Measurements from ENCODE around the gene RORC. TPM values are rescaled to one million over a fixed set of nuclear protein-coding genes. Genes with fewer than 3 reads are reported as not detected.
"Not testable (repeated sequence)": the region's sequence is repeated elsewhere in the genome, so short reads cannot be mapped to it uniquely, and the experiment has no call there.

RORC gene
- total and polyA plus RNA-seq, 4 donors: 0.10 to 1.6 (median 0.24) TPM; not detected in 1

DNA sequence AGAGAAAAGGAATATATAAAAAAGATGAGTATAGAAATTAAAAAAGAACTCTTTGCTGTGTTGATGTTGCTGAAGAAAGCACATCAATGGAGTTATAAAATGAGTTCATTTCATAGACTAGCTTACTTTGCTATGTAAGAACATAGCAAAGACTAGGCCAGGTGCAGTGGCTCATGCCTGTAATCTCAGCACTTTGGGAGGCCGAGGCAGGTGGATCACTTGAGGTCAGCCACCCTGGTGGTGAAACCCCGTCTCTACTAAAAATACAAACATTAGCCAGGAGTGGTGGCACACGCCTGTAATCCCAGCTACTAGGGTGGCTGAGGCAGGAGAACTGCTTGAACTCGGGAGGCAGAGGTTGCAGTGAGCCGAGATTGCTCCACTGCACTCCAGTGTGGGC is 49.6 kb downstream of the RORC start:
- intact Hi-C loops (cut with DNase I); H3K4me3 ChIP-seq (ENCODE audit: low read length in 2 of 2); ATAC-seq (ENCODE audit: low FRiP score); H3K9me3 ChIP-seq (ENCODE audit: control insufficient read depth, low read length); H3K4me1 ChIP-seq (ENCODE audit: control insufficient read depth in 1 of 2, insufficient read depth in 2 of 2, low read length in 2 of 2); H3K36me3 ChIP-seq (ENCODE audit: control insufficient read depth in 1 of 2, insufficient read depth in 2 of 2, low read length in 1 of 2); H3K27ac ChIP-seq (ENCODE audit: low read depth in 1 of 2, low read length in 2 of 2); H3K27me3 ChIP-seq (ENCODE audit: control insufficient read depth in 1 of 2, insufficient read depth in 2 of 2, low read length in 1 of 2); DNase-seq: not testable (repeated sequence)
- 77 to 84% methylated on average over 5 of the region's 5 CpGs for WGBS, 2 donors

GRCh38 chr1:151780736-151781135 is 50.9 kb downstream of the RORC start:
- H3K9me3 ChIP-seq (ENCODE audit: control insufficient read depth, low read length); H3K4me3 ChIP-seq (ENCODE audit: low read length in 2 of 2); H3K27me3 ChIP-seq (ENCODE audit: control insufficient read depth in 1 of 2, insufficient read depth in 2 of 2, low read length in 1 of 2); DNase-seq; H3K4me1 ChIP-seq (ENCODE audit: control insufficient read depth in 1 of 2, insufficient read depth in 2 of 2, low read length in 2 of 2); ATAC-seq (ENCODE audit: low FRiP score); intact Hi-C loops (cut with DNase I); H3K27ac ChIP-seq (ENCODE audit: low read depth in 1 of 2, low read length in 2 of 2): not testable (repeated sequence)
- 95% methylated on average over 5 of the region's 5 CpGs for WGBS, 2 donors
- peaks cover 8 to 12% of the 10 kb centered on the region in 2 donors for H3K36me3 ChIP-seq (ENCODE audit: control insufficient read depth in 1 of 2, insufficient read depth in 2 of 2, low read length in 1 of 2)

DNA sequence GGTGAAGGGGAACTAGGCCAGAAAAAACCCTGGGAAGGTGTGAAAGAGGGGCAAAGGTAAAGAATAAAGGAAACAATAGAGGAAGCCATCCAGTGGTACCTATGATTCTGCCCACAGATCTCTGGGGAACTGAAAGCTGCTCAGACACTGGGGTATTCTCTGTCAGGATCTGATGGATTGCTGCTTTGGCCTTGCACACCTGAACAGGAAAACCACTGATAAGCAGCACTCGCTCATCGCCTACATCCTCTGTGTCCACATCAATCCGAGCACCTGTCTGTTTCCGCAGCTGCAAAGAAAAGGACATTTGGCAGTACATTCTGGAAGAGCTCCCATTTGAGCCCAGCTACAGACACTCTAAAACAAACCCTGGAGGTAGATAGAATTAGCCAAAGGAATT is 51.8 kb downstream of the RORC start:
- no peak overlapping the region for H3K4me3 ChIP-seq (ENCODE audit: low read length in 2 of 2)
- H3K36me3 ChIP-seq (ENCODE audit: control insufficient read depth in 1 of 2, insufficient read depth in 2 of 2, low read length in 1 of 2): peaks cover 10 to 17% of the 10 kb centered on the region in 2 donors
- no peaks in the 10 kb centered on the region for H3K4me1 ChIP-seq (ENCODE audit: control insufficient read depth in 1 of 2, insufficient read depth in 2 of 2, low read length in 2 of 2)
- H3K27ac ChIP-seq (ENCODE audit: low read depth in 1 of 2, low read length in 2 of 2): no peak overlapping the region
- no peak for ATAC-seq (ENCODE audit: low FRiP score)
- intact Hi-C loops (cut with DNase I): no loop called here
- 87 to 91% methylated on average over 4 of the region's 4 CpGs for WGBS, 2 donors
- no peaks in the 10 kb centered on the region for H3K9me3 ChIP-seq (ENCODE audit: control insufficient read depth, low read length)
- no peak for DNase-seq
- H3K27me3 ChIP-seq (ENCODE audit: control insufficient read depth in 1 of 2, insufficient read depth in 2 of 2, low read length in 1 of 2): no peaks in the 10 kb centered on the region

DNA sequence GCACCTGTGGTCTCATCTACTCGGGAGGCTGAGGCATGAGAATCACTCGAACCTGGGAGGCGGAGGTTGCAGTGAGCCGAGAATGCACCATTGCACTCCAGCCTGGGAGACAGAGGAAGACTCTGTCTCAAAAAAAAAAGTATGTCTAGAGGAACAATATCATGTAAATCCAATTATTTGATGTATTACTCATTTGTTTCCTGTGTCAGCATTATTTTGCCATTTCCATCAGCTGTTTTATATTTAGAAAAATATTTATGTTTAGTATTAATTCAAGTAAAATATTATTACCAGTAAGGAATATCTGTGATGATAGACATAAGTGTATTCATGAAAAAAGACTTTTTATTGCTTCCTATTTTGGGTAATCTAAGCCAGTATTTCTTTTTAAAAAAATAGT is 54.3 kb downstream of the RORC start:
- H3K4me3 ChIP-seq (ENCODE audit: low read length in 2 of 2): no peak overlapping the region
- intact Hi-C loops (cut with DNase I): no loop called here
- ATAC-seq (ENCODE audit: low FRiP score): no peak

GRCh38 chr1:151776665-151777062 is 54.9 kb downstream of the RORC start:
- WGBS, 2 donors: 81 to 94% methylated on average over 3 of the region's 3 CpGs
- no peak overlapping the region for H3K4me3 ChIP-seq (ENCODE audit: low read length in 2 of 2)
- H3K4me1 ChIP-seq (ENCODE audit: control insufficient read depth in 1 of 2, insufficient read depth in 2 of 2, low read length in 2 of 2): no peaks in the 10 kb centered on the region
- ATAC-seq (ENCODE audit: low FRiP score): no peak
- H3K27ac ChIP-seq (ENCODE audit: low read depth in 1 of 2, low read length in 2 of 2): no peak overlapping the region
- H3K9me3 ChIP-seq (ENCODE audit: control insufficient read depth, low read length): no peaks in the 10 kb centered on the region
- no peak for DNase-seq
- H3K27me3 ChIP-seq (ENCODE audit: control insufficient read depth in 1 of 2, insufficient read depth in 2 of 2, low read length in 1 of 2): no peaks in the 10 kb centered on the region
- H3K36me3 ChIP-seq (ENCODE audit: control insufficient read depth in 1 of 2, insufficient read depth in 2 of 2, low read length in 1 of 2): peaks cover 10 to 22% of the 10 kb centered on the region in 2 donors
- intact Hi-C loops (cut with DNase I): no loop called here

More for the DNA sequence above, 54.3 kb downstream of the RORC start:
- no peaks in the 10 kb centered on the region for H3K4me1 ChIP-seq (ENCODE audit: control insufficient read depth in 1 of 2, insufficient read depth in 2 of 2, low read length in 2 of 2)
- H3K36me3 ChIP-seq (ENCODE audit: control insufficient read depth in 1 of 2, insufficient read depth in 2 of 2, low read length in 1 of 2): peaks cover 10 to 22% of the 10 kb centered on the region in 2 donors
- no peaks in the 10 kb centered on the region for H3K27me3 ChIP-seq (ENCODE audit: control insufficient read depth in 1 of 2, insufficient read depth in 2 of 2, low read length in 1 of 2)
- WGBS, 2 donors: 70 to 95% methylated on average over 4 of the region's 4 CpGs
- no peak overlapping the region for H3K27ac ChIP-seq (ENCODE audit: low read depth in 1 of 2, low read length in 2 of 2)
- DNase-seq: no peak
- no peaks in the 10 kb centered on the region for H3K9me3 ChIP-seq (ENCODE audit: control insufficient read depth, low read length)

GRCh38 chr1:151775894-151776664 is 55.5 kb downstream of the RORC start:
- no peaks in the 10 kb centered on the region for H3K4me1 ChIP-seq (ENCODE audit: control insufficient read depth in 1 of 2, insufficient read depth in 2 of 2, low read length in 2 of 2)
- H3K27ac ChIP-seq (ENCODE audit: low read depth in 1 of 2, low read length in 2 of 2): no peak overlapping the region
- H3K4me3 ChIP-seq (ENCODE audit: low read length in 2 of 2): no peak overlapping the region
- ATAC-seq (ENCODE audit: low FRiP score) (no peak), DNase-seq (no peak)
- peaks cover 5 to 22% of the 10 kb centered on the region in 2 donors for H3K36me3 ChIP-seq (ENCODE audit: control insufficient read depth in 1 of 2, insufficient read depth in 2 of 2, low read length in 1 of 2)
- intact Hi-C loops (cut with DNase I): no loop called here
- H3K9me3 ChIP-seq (ENCODE audit: control insufficient read depth, low read length): no peaks in the 10 kb centered on the region
- WGBS, 2 donors: 86 to 88% methylated on average over 7 of the region's 7 CpGs
- no peaks in the 10 kb centered on the region for H3K27me3 ChIP-seq (ENCODE audit: control insufficient read depth in 1 of 2, insufficient read depth in 2 of 2, low read length in 1 of 2)

- peaks cover 5 to 22% of the 10 kb centered on the region in 2 donors for H3K36me3 ChIP-seq (ENCODE audit: control insufficient read depth in 1 of 2, insufficient read depth in 2 of 2, low read length in 1 of 2)
- intact Hi-C loops (cut with DNase I): no loop called here
Measured at GRCh38 chr1:151774256-151774922, 57.2 kb downstream of the RORC start.

DNA sequence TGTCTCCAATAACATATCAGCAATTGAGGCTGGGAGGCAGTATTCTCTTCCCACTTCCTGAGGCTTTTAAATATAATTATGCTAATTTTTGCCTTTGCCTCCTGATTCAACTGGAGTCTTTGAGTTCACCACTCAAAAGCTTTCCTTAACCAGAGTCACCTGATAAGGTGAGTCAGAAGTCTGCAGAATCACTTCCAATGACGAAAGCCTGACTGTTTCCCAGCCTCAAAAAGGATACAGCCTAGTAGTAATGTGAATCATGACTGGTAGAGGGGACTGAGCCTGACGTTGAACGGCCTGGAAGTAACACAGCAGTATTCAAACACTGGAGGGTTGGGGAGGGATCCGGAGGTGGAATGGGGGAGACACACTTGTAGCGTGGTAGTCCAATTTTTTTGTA is 57.9 kb downstream of the RORC start:
- H3K9me3 ChIP-seq (ENCODE audit: control insufficient read depth, low read length): no peaks in the 10 kb centered on the region
- H3K4me3 ChIP-seq (ENCODE audit: low read length in 2 of 2): no peak overlapping the region
- H3K27me3 ChIP-seq (ENCODE audit: control insufficient read depth in 1 of 2, insufficient read depth in 2 of 2, low read length in 1 of 2): no peaks in the 10 kb centered on the region
- H3K4me1 ChIP-seq (ENCODE audit: control insufficient read depth in 1 of 2, insufficient read depth in 2 of 2, low read length in 2 of 2): no peaks in the 10 kb centered on the region
- DNase-seq: no peak
- intact Hi-C loops (cut with DNase I): no loop called here
- 76 to 83% methylated on average over 5 of the region's 5 CpGs for WGBS, 2 donors
- ATAC-seq (ENCODE audit: low FRiP score): no peak
- no peak overlapping the region for H3K27ac ChIP-seq (ENCODE audit: low read depth in 1 of 2, low read length in 2 of 2)
- H3K36me3 ChIP-seq (ENCODE audit: control insufficient read depth in 1 of 2, insufficient read depth in 2 of 2, low read length in 1 of 2): peaks cover 4 to 21% of the 10 kb centered on the region in 2 donors

More at GRCh38 chr1:151774256-151774922, 57.2 kb downstream of the RORC start:
- Histone ChIP-seq H3K9me3 (ENCODE audit: control insufficient read depth, low read length) (no peaks in the 10 kb centered on the region), H3K4me1 (ENCODE audit: control insufficient read depth in 1 of 2, insufficient read depth in 2 of 2, low read length in 2 of 2) (no peaks in the 10 kb centered on the region), H3K27me3 (ENCODE audit: control insufficient read depth in 1 of 2, insufficient read depth in 2 of 2, low read length in 1 of 2) (no peaks in the 10 kb centered on the region), H3K27ac (ENCODE audit: low read depth in 1 of 2, low read length in 2 of 2) (no peak overlapping the region), H3K4me3 (ENCODE audit: low read length in 2 of 2) (no peak overlapping the region)
- ATAC-seq (ENCODE audit: low FRiP score) (no peak), DNase-seq (no peak)
- WGBS, 2 donors: 66 to 86% methylated on average over 3 of the region's 3 CpGs

GRCh38 chr1:151769270-151769669 is 62.3 kb downstream of the RORC start:
- H3K27me3 ChIP-seq (ENCODE audit: control insufficient read depth in 1 of 2, insufficient read depth in 2 of 2, low read length in 1 of 2); H3K9me3 ChIP-seq (ENCODE audit: control insufficient read depth, low read length); DNase-seq; intact Hi-C loops (cut with DNase I); H3K27ac ChIP-seq (ENCODE audit: low read depth in 1 of 2, low read length in 2 of 2); H3K36me3 ChIP-seq (ENCODE audit: control insufficient read depth in 1 of 2, insufficient read depth in 2 of 2, low read length in 1 of 2); H3K4me1 ChIP-seq (ENCODE audit: control insufficient read depth in 1 of 2, insufficient read depth in 2 of 2, low read length in 2 of 2); H3K4me3 ChIP-seq (ENCODE audit: low read length in 2 of 2); ATAC-seq (ENCODE audit: low FRiP score): not testable (repeated sequence)
- WGBS, 2 donors: 87 to 92% methylated on average over 21 to 34 of the region's 34 CpGs

Data from aorta (tissue), 5 donors.